MV-4-11 (cell line): ENCODE data around the gene NUP153.
A peak's percentile ranks its signal among the peaks of the same experiment; 100 is the strongest.
"Not testable (repeated sequence)": the region's sequence is repeated elsewhere in the genome, so short reads cannot be mapped to it uniquely, and the experiment has no call there.

Experiments
- DNase-seq: peaks from one replicate; lab custom pipeline; 2025; lab: John Stamatoyannopoulos, UW

Gene NUP153

DNA sequence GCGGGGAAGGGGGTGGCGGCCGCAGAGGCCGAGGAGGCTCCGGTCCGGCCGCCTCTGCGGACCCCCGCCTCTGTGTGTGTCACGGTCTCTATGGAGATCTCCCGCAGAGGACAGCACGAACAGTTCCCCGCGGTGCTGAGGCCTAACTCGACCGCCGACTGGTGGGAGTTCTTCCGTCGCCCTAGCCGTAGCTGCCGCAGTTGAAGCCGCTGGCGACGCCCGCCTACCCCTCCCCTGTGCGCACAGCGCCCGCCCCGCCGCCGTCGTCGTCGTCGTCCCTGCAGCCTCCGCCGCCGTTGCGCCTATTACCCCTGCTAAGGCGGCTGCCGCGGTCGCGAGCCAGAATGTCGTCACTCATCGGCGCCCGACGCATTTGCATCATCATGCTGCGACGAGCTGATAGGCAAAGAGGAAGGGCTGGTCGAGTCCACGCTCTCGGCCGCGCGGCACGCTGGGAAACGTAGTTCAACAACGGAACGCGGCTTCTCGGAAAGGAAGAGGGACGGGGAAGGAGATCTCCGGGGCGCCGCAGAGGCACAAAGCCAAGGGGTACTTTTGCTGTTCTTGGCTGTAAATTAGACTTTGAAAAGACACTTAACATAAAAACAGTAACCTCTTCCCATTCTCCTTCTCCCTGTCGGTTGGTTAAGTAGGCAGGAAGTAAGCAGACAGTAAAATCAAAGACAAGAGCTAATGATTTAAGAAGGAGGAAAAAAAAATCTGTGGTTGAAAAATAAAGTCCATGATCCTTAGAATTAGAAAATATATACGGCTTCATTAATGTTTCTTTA is at the start of gene NUP153:
NUP153 (minus strand) TSS at position 346 of the 791 bp plus-strand sequence. CDS start 538 bp downstream, outside the sequence.
- DNase-seq, result peak; percentile 96

DNA sequence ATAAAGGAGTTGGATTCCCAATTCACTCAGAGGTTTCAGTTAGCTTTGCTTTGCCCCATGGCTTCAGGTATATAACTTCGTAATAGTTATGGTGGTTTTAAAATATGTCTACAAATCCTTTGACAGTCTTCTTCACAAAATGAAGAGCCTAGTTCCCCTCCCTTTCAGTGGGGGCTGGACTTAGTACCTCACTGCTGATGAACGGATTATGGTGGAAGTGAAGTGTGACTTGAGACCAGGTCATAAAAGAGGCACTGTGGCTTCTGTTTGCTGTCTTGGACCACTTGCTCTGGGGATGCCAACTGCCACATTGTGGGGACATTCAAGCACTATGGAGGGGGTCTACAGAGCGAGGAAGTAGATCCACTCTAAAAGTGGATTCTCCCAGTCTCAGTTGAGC is 47.5 kb upstream of the NUP153 start:
- no peak for DNase-seq

DNA sequence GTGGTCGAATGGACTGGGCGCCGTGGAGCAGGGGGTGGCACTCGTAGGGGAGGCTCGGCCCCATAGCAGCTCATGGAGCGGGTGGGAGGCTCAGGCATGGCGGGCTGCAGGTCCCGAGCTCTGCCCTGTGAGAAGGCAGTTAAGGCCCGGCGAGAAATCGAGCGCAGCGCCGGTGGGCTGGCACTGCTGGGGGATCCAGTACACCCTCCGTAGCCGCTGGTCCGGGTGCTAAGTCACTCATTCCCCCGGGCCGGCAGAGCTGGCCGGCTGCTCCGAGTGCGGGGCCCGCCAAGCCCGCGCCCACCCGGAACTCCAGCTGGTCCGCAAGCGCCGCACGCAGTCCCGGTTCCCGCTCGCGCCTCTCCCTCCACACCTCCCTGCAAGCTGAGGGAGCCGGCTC is 38.6 kb upstream of the NUP153 start:
- DNase-seq, result not testable (repeated sequence)

DNA sequence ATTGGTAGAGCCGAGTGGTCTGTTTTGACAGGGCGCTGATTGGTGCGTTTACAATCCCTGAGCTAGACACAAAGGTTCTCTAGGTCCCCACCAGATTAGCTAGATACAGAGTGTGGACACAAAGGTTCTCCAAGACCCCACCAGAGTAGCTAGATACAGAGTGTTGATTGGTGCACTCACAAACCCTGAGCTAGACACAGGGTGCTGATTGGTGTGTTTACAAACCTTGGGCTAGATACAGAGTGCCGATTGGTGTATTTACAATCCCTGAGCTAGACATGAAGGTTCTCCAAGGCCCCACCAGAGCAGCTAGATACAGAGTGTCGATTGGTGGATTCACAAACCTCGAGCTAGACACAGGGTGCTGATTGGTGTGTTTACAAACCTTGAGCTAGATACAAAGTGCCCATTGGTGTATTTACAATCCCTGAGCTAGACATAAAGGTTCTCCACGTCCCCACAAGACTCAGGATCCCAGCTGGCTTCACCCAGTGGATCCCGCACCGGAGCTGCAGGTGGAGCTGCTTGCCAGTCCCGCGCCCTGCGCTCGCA is 38.1 kb upstream of the NUP153 start:
- not testable (repeated sequence) for DNase-seq

DNA sequence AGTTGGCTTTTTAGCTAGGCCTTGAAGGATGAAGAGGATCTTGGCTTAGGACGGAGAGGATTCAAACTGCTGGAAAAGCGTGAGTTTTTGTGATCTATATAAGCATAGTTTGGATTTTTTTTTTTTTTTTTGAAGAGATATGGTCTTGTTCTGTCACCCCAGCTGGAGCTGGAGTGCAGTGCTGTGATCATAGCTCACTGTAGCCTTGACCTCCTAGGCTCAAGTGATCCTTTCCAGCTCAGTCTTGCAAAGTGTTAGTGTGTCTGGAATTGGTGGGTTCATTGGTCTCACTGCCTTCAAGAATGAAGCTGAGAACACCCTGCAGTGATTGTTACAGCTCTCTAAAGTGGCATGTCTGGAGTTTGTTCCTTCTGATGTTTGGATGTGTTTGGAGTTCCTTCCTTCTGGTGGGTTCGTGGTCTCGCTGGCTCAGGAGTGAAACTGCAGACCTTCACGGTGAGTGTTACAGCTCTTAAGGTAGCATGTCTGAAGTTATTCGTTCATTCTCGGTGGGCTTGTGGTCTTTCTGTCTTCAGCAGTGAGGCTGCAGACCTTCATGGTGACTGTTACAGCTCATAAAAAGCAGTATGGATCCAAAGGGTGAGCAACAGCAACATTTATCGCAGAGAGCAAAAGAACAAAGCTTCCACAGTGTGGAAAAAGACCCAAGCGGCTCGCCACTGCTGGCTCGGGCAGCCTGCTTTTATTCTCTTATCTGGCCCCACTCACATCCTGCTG is 37.5 kb upstream of the NUP153 start:
- no peak for DNase-seq

DNA sequence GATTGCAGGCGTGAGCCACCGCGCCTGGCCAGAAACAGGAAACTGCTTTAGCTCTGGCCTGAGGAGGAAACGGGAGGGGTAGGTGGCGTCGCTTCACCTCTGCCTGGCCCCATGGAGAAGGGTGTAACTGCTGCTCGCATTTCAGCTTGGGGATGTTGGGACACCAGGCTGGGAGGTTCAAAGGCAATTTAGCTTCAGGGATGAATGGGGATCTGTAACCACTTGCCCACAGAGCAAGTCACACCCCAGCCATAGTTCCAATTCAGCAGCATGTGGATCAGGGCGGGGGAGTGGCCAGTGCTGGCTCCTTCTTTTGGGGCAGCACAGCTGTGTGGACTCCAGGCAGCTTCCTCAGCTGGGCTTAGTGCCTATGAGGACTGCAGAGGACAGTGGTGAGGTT is 34.8 kb upstream of the NUP153 start:
- no peak for DNase-seq

DNA sequence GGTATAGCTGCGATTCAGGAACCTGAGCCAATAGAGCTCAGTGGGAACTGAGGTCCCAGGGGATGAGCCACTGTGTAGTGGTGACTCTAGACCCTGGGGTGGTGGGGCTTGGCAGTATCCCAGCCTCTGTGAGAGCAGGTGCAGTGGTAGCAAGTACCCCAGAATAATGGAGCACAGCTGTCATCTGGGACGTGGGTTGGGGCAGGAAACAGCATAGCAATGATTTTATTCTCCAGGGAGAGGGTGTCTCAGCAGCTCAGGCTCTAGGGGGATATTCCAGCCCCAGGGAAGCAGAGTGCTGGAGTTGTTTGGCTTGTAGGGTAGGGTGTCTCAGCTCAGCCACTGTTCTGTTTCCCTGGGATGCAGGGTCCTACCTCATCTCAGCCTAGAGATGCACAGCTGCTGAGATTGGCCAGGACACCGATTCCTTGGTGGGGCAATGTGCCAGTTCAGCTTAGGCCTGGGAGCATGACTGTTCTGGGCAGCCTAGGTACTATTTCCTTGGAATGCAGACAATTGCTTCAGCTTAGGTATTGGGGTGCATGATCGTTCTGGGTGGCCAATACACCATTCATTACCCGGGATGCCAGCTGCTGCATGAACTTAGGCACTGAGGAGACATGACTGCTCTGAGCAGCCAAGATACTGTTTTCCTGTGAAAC is 34.0 kb upstream of the NUP153 start:
- DNase-seq, result no peak

DNA sequence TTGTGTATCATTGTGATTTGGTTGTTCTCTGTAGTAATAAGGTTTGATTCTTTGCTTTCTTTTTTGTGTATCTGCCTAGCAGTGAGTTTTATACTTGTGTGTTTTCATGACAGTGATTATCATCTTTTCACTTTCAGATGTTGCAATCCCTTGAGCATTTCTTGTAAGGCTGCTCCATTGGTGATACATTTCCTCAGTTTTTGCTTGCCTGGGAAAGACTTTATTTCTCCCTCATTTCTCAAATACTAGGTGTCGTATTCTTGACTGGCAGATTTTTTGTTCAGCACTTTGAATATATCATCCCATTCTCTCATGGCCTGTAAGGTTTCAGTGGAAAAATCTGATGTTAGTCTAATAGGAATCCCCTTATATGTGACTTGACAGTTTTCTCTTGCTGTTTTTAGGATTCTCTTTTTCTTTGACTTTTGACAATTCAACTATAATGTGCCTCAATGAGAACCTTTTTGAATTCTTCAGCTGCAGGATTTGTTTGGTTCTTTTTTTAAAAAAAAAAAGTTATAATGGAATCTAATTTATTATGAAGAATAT is 31.1 kb upstream of the NUP153 start:
- no peak for DNase-seq

DNA sequence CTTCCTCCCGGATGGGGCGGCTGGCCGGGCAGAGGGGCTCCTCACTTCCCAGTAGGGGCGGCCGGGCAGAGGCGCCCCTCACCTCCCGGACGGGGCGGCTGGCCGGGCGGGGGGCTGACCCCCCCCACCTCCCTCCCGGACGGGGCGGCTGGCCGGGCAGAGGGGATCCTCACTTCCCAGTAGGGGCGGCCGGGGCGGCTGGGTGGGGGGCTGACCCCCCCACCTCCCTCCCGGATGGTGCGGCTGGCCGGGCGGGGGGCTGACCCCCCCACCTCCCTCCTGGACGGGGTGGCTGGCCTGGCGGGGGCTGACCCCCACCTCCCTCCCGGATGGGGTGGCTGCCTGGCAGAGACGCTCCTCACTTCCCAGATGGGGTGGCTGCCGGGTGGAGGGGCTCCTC is 28.6 kb upstream of the NUP153 start:
- not testable (repeated sequence) for DNase-seq

DNA sequence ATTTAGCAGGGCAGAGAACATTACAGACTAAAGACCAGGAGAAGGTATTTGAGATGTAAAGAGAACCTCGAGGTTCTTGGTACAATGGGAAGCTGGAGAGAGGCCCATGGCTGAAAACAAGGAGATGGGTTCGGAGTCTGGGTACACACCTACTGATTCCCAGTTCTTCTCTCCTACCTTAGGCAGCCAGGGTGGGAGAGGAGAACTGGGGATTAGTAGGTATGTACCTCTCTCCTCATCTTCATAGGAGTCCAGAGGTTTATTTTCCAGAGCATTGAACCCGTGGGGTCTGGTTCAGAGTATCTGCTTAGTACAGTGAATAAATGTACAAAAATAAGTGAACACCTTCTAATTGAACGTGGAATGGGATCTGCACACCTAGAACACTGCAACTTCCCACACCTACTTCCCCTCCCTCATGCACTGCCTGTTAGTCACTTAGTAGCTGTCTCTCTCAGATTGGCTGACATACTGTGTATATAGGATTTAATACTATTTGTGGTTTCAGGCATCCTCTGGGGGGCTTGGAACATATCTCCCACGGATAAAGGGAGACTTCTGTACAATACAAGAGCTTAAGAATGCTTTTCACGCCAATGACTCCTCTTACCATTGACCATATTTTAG is 23.5 kb upstream of the NUP153 start:
- DNase-seq, result no peak

DNA sequence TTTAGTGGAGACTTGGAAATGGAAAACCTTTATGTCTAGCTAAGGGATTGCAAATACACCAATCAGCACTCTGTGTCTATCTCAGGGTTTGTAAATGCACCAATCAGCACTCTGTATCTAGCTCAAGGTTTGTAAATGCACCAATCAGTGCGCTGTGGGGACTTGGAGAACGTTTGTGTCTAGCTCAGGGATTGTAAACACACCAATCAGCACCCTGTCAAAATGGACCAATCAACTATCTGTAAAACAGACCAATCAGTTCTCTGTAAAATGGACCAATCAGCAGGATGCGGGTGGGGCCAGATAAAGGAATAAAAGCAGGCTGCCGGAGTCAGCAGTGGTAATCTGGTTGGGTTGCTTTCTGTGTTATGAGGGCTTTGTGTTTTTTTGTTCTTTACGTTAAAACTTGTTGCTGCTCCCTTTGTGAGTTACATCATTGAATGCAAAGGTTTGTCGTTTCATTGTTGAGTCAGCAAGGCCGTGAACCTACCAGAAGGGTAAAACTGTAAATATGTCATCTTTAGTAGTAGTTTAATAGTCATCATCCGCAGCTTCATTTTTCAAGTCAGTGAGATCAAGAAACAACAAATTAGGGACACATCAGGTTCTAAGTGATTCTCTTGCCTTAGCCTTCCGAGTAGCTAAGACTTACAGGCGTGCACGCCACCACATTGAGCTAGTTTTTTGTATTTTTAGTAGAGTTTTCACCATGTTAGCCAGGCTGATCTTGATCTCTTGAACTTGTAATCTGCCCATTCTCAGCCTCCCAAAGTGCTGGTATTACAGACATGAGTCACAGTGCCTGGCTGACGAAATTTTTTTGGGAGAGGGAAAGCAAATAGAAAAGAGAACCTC is 22.7 kb upstream of the NUP153 start:
- DNase-seq, result no peak

DNA sequence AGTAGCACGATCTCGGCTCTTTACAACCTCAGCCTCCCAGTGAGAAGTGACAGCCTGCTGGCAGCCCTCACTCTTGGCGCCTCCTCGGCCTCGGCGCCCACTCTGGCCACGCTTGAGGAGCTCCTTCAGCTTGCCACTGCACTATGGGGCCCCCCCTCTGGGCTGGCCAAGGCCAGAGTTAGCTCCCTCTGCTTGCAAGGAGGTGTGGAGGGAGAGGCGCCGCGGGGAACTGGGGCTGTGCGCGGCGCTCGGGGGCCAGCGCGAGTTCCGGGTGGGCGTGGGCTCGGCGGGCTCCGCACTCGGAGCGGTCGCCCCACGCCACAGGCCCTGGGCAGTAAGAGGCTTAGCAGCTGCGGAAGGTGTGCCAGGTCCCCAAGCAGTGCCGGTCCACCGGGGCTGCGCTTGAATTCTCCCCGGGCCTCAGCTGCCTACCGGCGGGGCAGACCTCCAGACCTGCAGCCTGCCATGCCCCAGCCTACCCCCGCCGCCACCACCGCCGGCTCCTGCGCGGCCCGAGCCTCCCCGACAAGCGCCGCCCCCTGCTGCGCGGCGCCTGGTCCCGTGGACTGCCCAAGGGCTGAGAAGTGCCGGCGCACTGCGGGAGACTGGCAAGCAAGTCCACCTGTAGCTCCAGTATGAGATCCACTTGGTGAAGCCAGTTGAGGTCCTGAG is 22.0 kb upstream of the NUP153 start:
- DNase-seq, result no peak

DNA sequence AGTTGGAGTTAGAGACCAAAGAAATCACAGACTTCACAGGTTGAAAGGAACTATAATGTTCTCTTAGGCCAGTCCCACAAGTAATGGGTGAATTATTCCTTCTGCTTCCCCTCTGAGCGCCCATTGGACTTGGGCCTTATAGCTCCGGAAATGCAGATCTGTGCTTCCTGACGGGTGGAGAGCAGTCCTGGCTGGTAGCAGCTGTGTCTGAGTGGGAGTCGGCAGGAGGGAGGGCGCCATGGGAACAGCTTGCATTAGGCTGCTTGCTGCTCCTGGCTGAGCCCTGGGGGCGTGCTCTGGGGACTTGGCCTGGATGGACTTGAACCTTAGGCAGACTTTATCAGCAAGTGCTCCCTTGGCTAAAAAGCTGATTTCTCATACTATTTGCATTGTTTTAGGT is 18.4 kb upstream of the NUP153 start:
- DNase-seq, result no peak

DNA sequence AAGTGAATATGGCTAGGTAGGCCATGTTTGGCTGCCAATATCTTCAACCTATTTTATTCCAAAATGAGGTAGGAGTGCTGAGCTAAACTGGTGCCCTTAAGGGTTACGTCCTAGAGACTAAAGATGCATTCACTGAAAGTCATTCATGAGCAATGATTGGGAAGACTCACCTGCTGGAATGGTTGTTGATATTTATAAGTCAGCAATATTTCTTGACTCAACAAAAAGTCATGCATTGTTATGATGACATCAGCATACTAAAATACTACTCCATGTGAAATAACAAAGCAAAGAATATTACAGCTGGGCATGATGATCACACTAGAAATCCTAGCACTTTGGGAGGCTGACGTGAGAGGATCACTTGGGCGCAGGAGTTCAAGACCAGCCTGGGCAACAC is 17.6 kb upstream of the NUP153 start:
- no peak for DNase-seq

DNA sequence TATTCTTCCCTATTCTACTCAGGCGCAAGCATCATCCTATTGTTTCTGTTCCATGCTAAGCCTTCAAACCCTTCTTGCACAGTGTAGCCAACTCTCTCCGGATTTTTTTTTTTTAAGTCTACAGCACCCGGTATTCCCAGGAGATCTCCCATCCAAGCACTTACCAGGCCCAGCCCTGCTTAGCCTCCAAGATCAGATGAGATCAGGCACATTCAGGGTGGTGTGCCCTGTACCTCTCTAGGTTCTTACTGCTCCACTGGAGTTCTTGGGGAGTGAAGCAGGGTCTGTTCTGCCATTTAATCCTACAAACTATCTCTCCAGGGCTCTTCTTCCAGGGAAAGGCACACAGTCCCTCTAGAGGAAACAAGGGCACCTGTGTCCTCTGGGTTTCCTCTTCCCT is 14.9 kb upstream of the NUP153 start:
- DNase-seq, result no peak

DNA sequence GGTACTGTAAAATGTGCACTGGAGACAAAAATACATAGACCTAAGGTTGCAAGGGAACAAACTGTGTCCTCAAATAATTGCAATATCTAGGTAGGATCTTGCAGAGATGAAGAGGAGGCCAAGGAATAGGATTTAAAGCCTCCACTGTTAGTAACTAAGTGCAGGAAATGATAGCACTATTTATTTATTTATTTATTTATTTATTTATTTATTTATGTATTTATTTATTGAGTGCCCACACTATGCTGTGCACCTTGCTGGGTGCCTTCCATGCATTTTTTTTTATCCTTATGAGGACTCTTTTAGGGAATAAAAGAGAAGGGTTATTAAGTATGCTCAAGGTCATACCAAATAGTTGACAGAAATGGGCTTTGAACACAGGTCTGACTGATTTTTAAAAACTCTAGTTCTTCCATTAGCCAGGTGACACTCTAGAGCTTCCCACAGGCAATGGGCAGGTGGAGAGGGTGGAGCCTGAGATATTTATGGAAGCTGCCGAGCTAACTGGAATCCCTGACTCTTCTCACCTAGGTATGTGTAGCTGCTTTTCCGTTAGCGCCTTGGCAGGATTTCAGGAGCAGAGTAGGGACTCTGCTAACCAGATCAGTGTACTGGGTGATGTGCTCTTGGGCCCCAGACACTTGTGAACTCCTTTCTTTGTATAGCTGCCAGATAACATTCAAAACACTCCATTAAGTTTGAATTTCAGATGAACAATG is 12.8 kb upstream of the NUP153 start:
- DNase-seq, result no peak

DNA sequence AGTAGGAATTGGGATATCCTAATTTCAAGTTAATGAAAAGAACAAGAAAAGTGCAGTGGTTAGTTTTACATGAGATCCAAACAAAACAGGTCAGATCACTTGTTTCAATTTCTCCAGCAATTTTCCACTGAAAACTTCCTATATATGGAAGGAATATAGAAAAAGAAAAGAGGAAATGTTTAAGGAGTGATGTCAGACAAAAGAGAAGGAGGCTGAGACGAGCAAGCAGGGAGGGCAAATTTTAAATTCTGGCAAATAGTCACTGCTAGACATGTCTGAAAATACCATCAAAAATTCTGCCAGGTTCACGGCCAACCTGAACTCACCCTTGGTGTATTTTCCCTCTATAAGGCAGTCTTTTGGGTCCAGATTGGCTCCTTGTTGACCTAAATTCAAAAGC is 9.5 kb upstream of the NUP153 start:
- DNase-seq, result no peak

DNA sequence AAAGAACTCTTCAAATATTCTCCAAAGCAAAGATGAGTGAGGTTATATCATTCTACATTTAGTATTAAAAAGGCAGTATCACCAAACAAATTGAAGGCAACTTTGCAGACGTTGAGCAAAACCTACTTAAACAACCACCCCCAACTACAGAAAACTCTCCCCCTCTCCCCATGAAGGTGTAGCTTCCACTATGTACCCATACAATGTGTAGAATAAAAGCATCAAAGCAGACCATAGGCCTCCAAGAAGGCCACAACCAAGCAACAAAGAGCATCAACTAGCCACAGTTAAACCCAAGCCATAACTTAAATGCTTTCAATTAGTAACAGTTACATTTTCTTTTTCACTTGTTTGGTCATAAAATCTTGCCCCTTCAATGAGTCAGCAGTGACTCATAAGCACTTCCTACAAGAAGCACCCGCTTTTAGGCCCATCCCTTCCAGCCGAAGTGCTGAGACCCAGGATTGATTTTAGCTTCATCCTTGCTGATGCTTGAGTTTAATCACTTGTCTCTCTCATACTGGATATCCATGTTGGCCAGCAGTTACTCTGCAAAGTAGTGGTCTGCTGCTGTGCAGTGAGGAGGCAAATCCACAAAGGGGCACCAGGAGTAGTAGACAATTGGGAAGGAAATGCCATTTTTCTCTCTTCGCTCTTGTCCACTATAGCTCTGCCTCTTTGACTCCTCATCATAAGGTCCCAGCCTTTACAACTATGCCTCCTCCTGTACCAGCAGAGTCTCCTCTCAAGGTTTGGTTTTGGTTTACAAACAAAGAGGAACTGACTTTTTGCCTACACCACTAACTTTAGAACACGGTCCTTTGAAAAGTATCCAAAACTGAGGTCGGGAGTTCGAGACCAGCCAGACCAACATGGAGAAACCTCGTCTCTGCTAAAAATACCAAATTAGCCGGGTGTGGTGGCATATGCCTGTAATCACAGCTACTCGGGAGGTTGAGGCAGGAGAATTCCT is 8.4 kb upstream of the NUP153 start:
- DNase-seq, result peak; percentile 86
